Measurements from ENCODE around the gene ENO4. TPM values are rescaled to one million over a fixed set of nuclear protein-coding genes. Genes with fewer than 3 reads are reported as not detected.

ENO4 gene
- total RNA-seq, 6 donors from 2014 or later = 0.06 to 3.0 (median 1.1) TPM

DNA sequence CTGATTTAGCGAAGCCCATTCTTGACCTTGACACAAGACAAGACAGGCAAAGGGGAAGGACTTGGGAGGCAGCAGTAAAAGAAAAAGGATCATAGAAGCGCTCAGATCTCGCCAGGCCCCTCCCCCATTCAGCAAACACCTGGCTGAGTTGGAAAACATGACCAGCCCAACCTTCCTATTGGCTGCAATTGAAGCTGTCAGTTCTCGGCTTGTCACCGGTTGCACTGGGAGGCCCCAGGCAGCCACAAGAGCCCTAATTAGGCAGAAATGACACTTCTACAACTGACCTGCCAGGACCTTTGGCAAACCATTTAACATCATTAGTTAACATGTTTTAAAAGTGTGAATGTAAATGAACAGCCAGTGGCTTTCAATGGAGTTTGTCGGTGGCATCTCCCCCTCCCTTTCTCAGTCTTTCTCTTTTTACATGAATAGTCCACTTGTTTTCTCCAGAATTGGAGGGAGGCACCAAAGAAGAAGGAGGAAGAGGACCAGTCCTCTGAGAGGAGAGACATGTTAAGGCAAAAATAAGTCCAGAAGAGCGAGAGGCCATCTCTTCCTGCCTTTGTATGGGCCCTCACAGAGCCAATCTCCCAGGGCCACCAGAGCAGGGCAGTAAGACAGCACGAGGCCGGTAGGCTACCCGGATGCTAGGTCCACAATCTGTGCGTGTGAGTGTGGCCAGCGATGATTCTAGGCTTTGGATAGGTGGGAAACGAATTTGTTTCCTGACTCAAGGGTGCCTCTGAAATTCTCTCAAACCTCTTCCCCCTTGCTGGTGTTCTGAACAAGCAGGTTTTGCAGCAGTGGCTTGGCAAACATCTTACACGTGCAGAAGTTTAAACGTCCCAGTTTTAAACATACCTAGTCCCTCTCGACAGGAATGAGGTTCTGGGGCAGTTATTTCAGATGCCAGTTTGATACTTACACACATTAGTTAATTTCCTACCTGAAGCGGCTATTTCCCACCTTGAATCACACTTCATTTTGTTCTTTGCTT lies 15.0 kb upstream of the ENO4 start:
- Histone ChIP-seq H3K4me3 (no peak overlapping the region), H3K9me3 (no peaks in the 10 kb centered on the region), H3K27ac (no peak overlapping the region), H3K4me1 (no peaks in the 10 kb centered on the region), H3K36me3 (no peaks in the 10 kb centered on the region), H3K27me3 (no peaks in the 10 kb centered on the region)
- WGBS, 2 donors = 62 to 68% methylated on average over 17 of the region's 17 CpGs
- TF ChIP-seq, protein P1, sequence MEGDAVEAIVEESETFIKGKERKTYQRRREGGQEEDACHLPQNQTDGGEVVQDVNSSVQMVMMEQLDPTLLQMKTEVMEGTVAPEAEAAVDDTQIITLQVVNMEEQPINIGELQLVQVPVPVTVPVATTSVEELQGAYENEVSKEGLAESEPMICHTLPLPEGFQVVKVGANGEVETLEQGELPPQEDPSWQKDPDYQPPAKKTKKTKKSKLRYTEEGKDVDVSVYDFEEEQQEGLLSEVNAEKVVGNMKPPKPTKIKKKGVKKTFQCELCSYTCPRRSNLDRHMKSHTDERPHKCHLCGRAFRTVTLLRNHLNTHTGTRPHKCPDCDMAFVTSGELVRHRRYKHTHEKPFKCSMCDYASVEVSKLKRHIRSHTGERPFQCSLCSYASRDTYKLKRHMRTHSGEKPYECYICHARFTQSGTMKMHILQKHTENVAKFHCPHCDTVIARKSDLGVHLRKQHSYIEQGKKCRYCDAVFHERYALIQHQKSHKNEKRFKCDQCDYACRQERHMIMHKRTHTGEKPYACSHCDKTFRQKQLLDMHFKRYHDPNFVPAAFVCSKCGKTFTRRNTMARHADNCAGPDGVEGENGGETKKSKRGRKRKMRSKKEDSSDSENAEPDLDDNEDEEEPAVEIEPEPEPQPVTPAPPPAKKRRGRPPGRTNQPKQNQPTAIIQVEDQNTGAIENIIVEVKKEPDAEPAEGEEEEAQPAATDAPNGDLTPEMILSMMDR (IDR thresholded peaks at IDR 0.05) = no peak
- TF ChIP-seq EP300 (IDR thresholded peaks at IDR 0.05) = no peak
- no peak for ATAC-seq (ENCODE audit: low FRiP score in 2 of 2)
- DNase-seq = no peak

DNA sequence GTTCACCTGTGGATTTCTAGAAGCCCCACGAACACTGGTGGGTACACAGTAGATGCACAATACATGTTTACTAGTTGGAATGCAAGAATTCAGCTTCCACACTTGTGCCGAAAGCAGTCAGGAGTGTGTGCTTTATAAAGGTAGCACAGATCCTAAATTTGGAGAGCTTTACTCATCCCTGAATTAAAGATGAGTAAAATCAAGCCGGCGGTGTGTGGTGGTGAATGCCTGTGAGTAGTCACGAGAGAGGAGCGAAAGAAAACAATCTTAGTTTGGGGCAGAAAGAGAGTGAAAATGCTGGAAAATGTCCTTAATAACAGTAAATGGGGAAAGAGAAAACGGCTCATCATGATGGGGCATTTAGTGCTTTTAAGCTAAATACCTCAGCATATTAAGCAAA lies 13.6 kb upstream of the ENO4 start:
- TF ChIP-seq, protein P1 (IDR thresholded peaks at IDR 0.05) = no peak
- no peak for TF ChIP-seq POLR2A (IDR thresholded peaks at IDR 0.05)
- TF ChIP-seq POLR2AphosphoS5 (IDR thresholded peaks at IDR 0.05) = no peak
- TF ChIP-seq EP300 (IDR thresholded peaks at IDR 0.05) = no peak
- 73 to 74% methylated on average over 7 of the region's 7 CpGs for WGBS, 2 donors
- no peak for ATAC-seq (ENCODE audit: low FRiP score in 2 of 2)

DNA sequence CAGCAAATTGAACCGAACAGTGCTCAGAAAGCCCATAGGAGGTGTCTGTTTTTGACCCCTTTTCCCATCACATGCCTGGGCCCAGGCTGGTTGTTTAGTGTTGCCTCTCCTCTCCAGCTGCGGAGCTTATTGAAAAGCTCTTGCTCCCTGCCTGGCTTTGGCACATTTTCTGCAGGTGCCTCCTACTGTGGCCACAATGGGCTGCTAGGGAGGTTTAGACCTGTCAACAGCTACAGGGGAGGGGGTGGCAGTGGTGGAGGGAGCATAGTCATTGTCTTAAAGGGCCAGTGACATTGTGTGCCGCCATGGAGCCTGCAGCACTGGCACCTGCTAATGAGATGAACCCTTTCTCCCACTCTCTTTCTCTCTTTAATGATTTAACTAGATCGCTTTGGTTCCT lies 13.2 kb upstream of the ENO4 start:
- H3K36me3 ChIP-seq = no peaks in the 10 kb centered on the region
- WGBS, 2 donors = 56 to 57% methylated on average over 4 of the region's 4 CpGs
- no peaks in the 10 kb centered on the region for H3K27me3 ChIP-seq
- no peak for DNase-seq
- TF ChIP-seq, protein P1 (IDR thresholded peaks at IDR 0.05) = no peak
- TF ChIP-seq POLR2AphosphoS5 (IDR thresholded peaks at IDR 0.05) (no peak), EP300 (IDR thresholded peaks at IDR 0.05) (no peak), POLR2A (IDR thresholded peaks at IDR 0.05) (no peak)
- no peaks in the 10 kb centered on the region for H3K4me1 ChIP-seq
- H3K4me3 ChIP-seq = no peak overlapping the region
- H3K27ac ChIP-seq = no peak overlapping the region
- no peak for ATAC-seq (ENCODE audit: low FRiP score in 2 of 2)
- H3K9me3 ChIP-seq = no peaks in the 10 kb centered on the region

More for the DNA sequence above, 13.6 kb upstream of the ENO4 start:
- H3K27me3 ChIP-seq = no peaks in the 10 kb centered on the region
- DNase-seq = no peak
- no peaks in the 10 kb centered on the region for H3K36me3 ChIP-seq
- H3K9me3 ChIP-seq = no peaks in the 10 kb centered on the region
- H3K4me1 ChIP-seq = no peaks in the 10 kb centered on the region
- no peak overlapping the region for H3K27ac ChIP-seq
- no peak overlapping the region for H3K4me3 ChIP-seq

DNA sequence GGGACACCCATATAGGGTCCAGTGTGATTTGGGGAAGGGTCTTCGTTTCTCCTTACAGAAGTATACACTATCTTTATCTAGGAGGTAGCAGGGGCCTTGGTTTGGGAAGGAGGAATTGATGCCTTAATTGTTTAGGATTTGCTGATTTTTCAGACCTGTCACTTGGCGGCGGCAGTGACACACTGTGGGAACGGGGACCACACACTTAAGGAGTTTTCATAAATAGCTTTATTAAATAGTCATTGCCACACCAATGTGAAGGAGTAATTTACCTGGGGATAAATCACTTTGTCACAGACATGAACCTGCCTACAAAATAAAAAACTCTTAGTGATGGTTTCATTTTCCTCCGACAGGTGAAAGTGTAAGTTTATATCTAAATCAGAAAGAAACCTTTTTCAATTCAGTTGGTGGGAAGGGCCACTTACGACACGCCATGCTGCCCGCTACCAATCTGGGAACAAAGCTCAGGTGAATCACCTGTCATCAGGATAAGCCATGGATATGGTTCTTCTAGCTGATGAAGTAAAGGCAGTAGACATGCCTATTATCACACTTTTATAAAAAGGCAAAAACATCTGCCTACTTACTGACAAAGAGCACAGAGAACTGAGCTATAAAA lies 12.3 kb upstream of the ENO4 start:
- no peak for ATAC-seq (ENCODE audit: low FRiP score in 2 of 2)
- TF ChIP-seq POLR2A (IDR thresholded peaks at IDR 0.05) (no peak), EP300 (IDR thresholded peaks at IDR 0.05) (no peak), POLR2AphosphoS5 (IDR thresholded peaks at IDR 0.05) (no peak)
- TF ChIP-seq, protein P1 (IDR thresholded peaks at IDR 0.05) = no peak
- H3K9me3 ChIP-seq = no peaks in the 10 kb centered on the region
- no peaks in the 10 kb centered on the region for H3K27me3 ChIP-seq
- WGBS, 2 donors = 66 to 74% methylated on average over 8 of the region's 8 CpGs
- no peak for DNase-seq
- no peaks in the 10 kb centered on the region for H3K4me1 ChIP-seq
- H3K4me3 ChIP-seq = no peak overlapping the region
- no peaks in the 10 kb centered on the region for H3K36me3 ChIP-seq
- H3K27ac ChIP-seq = no peak overlapping the region
